ENCODE data around the gene PCBP4. TPM values are rescaled to one million over a fixed set of nuclear protein-coding genes. Genes with fewer than 3 reads are reported as not detected.

The PCBP4 gene
- total RNA-seq, 1 experiment from 2014 or later, result 17.9 TPM

DNA sequence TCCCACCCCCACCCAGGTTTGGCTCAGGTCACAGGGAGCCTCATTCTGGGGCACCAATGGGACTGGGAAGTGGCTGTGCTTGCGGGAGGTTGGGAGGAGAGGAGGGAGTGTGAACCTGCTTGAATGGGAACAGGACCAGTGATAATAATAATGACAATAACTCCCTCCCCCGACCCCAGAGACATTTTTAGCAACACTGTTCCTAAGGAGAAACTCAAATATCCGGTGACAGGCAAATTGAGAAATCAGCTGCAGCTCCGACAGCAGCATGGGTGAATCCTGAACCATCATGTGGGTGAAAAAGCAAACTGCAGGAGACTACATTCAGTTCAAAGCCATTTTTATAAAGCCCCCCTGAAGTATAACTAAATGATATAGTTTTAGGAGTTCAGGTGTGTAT, 40.0 kb upstream of the PCBP4 start:
- Histone ChIP-seq H3K36me3 (ENCODE audit: low read depth) (no peaks in the 10 kb centered on the region), H3K4me3 (no peak overlapping the region), H3K9me2 (ENCODE audit: insufficient read depth) (no peaks in the 10 kb centered on the region), H3K27ac (no peak overlapping the region), H2AFZ (no peak overlapping the region), H3K27me3 (ENCODE audit: insufficient read depth, low read depth) (no peaks in the 10 kb centered on the region), H3K79me2 (ENCODE audit: low read depth) (no peaks in the 10 kb centered on the region), H3K9me3 (ENCODE audit: insufficient read depth, low read depth) (no peaks in the 10 kb centered on the region), H3F3A (ENCODE audit: insufficient read depth, low read depth) (no peaks in the 10 kb centered on the region), H3K4me1 (replicated peaks; ENCODE audit: insufficient read depth) (no peaks in the 10 kb centered on the region), H4K20me1 (ENCODE audit: insufficient read depth) (no peaks in the 10 kb centered on the region), H3K4me2 (no peak overlapping the region)
- DNase-seq, result no peak
- POLR2A ChIA-PET (ENCODE audit: unreplicated experiment), result no interaction called here
- BruUV-seq (replicated peaks), result no TSS peak
- CTCF ChIA-PET, result no interaction called here
- intact Hi-C loops (cut with micrococcal nuclease; ENCODE audit: unreplicated experiment), result no loop called here
- TF ChIP-seq, protein P1, sequence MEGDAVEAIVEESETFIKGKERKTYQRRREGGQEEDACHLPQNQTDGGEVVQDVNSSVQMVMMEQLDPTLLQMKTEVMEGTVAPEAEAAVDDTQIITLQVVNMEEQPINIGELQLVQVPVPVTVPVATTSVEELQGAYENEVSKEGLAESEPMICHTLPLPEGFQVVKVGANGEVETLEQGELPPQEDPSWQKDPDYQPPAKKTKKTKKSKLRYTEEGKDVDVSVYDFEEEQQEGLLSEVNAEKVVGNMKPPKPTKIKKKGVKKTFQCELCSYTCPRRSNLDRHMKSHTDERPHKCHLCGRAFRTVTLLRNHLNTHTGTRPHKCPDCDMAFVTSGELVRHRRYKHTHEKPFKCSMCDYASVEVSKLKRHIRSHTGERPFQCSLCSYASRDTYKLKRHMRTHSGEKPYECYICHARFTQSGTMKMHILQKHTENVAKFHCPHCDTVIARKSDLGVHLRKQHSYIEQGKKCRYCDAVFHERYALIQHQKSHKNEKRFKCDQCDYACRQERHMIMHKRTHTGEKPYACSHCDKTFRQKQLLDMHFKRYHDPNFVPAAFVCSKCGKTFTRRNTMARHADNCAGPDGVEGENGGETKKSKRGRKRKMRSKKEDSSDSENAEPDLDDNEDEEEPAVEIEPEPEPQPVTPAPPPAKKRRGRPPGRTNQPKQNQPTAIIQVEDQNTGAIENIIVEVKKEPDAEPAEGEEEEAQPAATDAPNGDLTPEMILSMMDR (conservative IDR thresholded peaks at IDR 0.05), result no peak
- no peak for TF ChIP-seq EZH2 (IDR thresholded peaks at IDR 0.05; ENCODE audit: low read depth)

DNA sequence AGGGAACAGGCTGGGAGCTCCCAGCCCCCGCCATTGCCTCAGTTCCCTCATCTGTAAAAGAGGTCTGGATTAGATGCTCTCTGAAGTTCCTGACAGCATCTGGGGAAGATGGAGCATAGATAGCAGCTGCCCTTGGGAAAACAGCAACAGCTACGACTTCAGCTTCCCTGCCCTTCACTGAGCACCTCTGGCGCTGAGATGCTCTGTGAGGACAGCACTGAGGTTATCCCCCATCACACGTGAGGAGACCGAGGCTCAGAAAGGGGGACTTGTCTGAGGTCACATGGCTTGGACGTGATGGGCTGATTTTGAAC, 39.5 kb upstream of the PCBP4 start:
- no peaks in the 10 kb centered on the region for H3K36me3 ChIP-seq (ENCODE audit: low read depth)
- CTCF ChIA-PET, result no interaction called here

DNA sequence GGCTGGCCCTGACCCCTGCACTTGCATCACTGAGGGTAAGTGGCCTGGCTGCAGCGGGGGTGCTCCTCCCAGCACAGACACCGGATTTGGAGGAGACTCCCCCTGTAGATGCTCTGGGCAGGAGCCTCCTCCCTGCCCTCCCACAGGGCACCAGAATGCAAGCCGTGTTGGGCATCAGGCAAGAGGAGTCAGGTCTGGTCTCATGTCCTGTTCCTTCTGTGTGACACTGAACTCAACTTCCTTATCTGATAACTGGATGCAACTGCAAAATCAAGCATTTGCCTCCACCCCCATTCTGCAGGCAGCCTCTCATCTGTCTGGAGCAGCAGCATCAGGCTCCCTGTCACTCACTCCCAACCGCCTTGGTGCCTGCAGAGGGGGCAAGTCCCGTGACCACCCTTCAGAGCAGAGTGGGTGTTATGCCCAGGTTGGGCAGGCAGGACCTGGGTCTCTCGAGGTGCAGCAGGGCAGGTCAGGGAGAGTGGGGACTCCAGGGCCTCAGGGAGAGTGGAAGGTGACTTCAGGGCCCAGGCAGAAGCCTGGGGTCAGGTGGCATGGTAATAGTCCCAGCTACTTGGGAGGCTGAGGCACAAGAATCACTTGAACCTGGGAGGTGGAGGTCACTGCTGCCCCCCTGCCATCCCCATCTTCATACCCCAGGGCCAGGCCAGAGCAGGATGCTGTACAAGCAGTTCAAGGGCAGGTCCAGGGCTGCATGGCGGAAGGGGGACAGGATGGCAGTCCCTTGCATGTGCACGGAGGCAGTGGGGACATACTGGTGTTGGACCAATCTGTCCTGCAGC, 39.0 kb upstream of the PCBP4 start:
- ChIA-PET CTCF (interaction anchor here (0.5 kb wide), 1 partner anchor 50 kb away, joined by 3 read pairs; no protein-coding TSS in a partner anchor), POLR2A (ENCODE audit: unreplicated experiment) (interaction anchor here (0.6 kb wide), 1 partner anchor 134 kb away, joined by 7 read pairs; no protein-coding TSS in a partner anchor)
- H3K9me2 ChIP-seq (ENCODE audit: insufficient read depth), result no peaks in the 10 kb centered on the region
- no peak overlapping the region for H3K27ac ChIP-seq
- H4K20me1 ChIP-seq (ENCODE audit: insufficient read depth), result no peaks in the 10 kb centered on the region
- no peaks in the 10 kb centered on the region for H3K36me3 ChIP-seq (ENCODE audit: low read depth)
- BruUV-seq (replicated peaks), result no TSS peak
- no peak overlapping the region for H3K4me3 ChIP-seq
- no peaks in the 10 kb centered on the region for H3K9me3 ChIP-seq (ENCODE audit: insufficient read depth, low read depth)
- H3K79me2 ChIP-seq (ENCODE audit: low read depth), result no peaks in the 10 kb centered on the region
- 0 out of 2 replicates have a peak, but pooled peaks cover 4% of the 10 kb centered on the region for H3K4me1 ChIP-seq (replicated peaks; ENCODE audit: insufficient read depth)
- no peak overlapping the region for H3K4me2 ChIP-seq
- H3F3A ChIP-seq (ENCODE audit: insufficient read depth, low read depth), result no peaks in the 10 kb centered on the region
- DNase-seq, result no peak
- H3K27me3 ChIP-seq (ENCODE audit: insufficient read depth, low read depth), result no peaks in the 10 kb centered on the region
- H2AFZ ChIP-seq, result no peak overlapping the region
- no peak for TF ChIP-seq EZH2 (IDR thresholded peaks at IDR 0.05; ENCODE audit: low read depth)
- TF ChIP-seq, protein P1 (conservative IDR thresholded peaks at IDR 0.05), result no peak
- intact Hi-C loops (cut with micrococcal nuclease; ENCODE audit: unreplicated experiment), result no loop called here

More for the DNA sequence above, 39.5 kb upstream of the PCBP4 start:
- no TSS peak for BruUV-seq (replicated peaks)
- TF ChIP-seq, protein P1 (conservative IDR thresholded peaks at IDR 0.05), result no peak
- TF ChIP-seq EZH2 (IDR thresholded peaks at IDR 0.05; ENCODE audit: low read depth), result no peak
- Histone ChIP-seq H3K79me2 (ENCODE audit: low read depth) (no peaks in the 10 kb centered on the region), H3K4me1 (replicated peaks; ENCODE audit: insufficient read depth) (no peaks in the 10 kb centered on the region), H4K20me1 (ENCODE audit: insufficient read depth) (no peaks in the 10 kb centered on the region), H3K27me3 (ENCODE audit: insufficient read depth, low read depth) (no peaks in the 10 kb centered on the region), H2AFZ (no peak overlapping the region), H3K9me2 (ENCODE audit: insufficient read depth) (no peaks in the 10 kb centered on the region), H3K4me2 (no peak overlapping the region), H3F3A (ENCODE audit: insufficient read depth, low read depth) (no peaks in the 10 kb centered on the region), H3K9me3 (ENCODE audit: insufficient read depth, low read depth) (no peaks in the 10 kb centered on the region), H3K27ac (no peak overlapping the region), H3K4me3 (no peak overlapping the region)
- POLR2A ChIA-PET (ENCODE audit: unreplicated experiment), result interaction anchor here (0.6 kb wide), 1 partner anchor 134 kb away, joined by 7 read pairs; no protein-coding TSS in a partner anchor
- DNase-seq, result no peak
- intact Hi-C loops (cut with micrococcal nuclease; ENCODE audit: unreplicated experiment), result no loop called here

All from PC-9 (cell line).